GM19395 (cell line): ENCODE data around the gene MYO16.
"Not testable (repeated sequence)": the region's sequence is repeated elsewhere in the genome, so short reads cannot be mapped to it uniquely, and the experiment has no call there.

ENCODE experiments used
- ATAC-seq: cut with Tn5 transposase; IDR thresholded peaks from one replicate; pipeline ENCODE4 v1.9.1; 2021; ENCODE audit warnings: mild to moderate bottlenecking, moderate library complexity; ENCODE audit not compliant: unreplicated experiment

Gene MYO16

DNA sequence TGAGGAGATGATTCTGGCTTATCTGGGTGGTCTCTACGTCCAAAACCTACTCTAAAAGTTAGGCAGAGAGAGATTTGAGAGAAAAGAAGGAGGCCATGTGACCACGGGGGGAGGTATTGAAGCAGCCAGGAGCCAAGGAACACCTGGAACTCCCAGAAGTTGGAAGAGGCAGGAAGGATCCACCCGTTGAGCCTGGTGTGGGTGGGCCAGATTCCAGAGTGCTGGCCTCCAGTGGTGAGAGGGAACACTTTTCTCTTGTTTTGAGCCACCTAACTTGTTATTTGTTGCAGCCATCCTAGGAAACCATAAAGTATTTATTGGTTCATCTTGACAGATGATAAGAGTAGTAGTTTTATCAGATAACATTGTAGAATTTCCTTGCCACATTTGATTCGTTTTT lies 396.9 kb downstream of the MYO16 start:
- no peak for ATAC-seq

DNA sequence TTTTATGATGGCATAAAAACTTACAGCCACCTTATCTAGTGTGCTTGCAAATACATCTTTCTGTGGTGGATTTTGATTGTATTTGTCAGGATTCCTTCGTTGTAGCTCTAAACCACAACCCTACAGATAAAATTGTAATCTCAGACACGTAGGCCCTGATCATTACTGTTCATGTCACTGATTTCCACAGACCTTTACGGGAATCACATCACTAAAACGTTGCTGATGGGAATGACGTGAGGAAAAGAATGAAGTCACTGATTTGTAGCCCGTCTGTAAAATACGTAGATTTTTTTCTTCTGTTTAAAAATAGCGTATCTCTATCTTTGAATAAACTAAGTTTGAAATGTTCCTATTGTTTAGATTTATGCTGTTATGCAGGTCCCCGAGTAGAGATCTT lies 399.2 kb downstream of the MYO16 start:
- ATAC-seq: no peak

DNA sequence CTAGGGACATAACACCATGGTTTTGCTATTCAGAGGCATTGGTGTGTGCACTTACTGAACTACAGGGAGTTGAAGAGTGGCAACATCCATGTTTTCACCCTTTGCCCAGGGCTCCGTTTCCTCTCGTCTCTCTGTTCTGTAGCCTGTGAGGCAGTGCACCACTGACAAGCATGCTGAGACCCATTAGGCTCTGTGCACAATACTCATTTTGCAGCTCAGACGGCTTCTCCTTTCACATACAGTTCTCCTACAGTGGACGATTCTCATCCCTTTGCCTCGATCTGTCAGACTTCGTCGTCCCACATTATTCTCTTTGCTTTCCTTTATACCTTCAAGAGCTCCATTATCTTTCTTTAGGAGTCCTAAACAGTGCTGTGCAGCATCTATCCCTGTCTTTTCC lies 403.7 kb downstream of the MYO16 start:
- ATAC-seq: no peak

DNA sequence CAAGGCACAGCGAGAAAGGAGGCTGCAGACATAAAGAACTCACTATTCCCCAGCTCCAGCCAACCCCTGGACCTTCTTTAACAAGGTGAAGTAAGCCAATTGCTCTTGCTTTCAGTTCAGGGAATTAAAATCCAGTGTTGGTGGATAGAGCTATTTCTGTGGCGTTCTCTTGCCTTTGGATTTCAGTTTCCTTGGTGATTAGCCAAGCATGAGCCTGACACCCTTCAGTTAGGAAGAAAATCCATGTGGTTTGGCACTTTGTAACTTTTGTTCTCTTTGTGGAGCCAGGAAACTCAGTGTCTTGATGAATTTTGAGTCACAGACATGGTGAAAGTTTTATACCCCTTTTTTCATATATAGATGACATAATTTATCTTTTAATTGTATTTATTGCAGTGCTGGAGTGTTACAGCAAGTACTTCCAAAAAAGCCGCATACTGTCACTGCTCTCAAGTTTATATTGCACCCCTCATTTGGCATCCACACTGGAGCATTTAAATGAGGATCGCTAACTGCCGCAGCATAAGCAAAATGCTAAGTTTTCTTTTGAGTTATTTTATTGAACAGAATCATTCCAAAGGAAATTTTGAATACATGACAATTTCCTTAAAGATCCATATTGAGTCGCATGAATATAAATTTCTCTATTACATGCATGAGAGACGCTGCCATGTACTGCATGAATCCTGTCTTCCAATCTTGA lies 406.8 kb downstream of the MYO16 start:
- ATAC-seq: no peak

DNA sequence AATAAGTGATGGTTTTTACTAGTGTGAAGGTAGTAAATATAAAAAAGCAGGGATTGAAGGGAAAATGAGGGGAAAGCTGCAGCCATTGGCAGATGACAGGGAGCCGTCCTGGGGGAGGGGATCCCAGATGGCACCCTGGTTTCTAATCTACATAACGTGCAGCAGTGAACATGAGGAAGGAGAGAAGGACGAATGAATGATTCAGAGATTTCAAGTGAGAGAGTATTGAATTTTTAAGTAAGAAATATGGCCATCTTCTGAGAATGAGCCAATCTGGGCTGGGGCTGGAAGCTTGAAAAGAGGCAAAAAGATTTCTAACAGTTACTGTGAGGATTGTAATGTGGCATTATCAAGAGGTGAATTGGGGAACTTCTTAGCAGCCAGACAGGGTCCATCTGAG lies 414.2 kb downstream of the MYO16 start:
- no peak for ATAC-seq

DNA sequence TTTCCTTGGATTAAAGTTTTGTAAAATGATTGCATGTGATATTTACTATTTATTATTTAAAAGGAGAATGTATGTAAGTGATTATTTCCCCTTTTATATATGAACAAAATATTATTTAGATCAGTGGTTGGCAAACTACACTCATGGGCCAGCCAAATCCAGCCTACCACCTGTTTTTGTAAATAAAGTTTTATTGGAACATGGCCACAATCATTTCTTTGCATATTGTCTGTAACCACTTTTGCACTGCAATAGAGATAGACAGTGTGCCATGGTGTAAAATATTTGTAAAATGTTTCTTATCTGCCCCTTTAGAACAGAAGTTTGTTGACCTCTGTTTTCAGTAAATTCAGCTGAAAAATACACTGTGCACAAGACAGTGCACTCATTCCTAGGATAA lies 426.4 kb downstream of the MYO16 start:
- ATAC-seq: no peak

DNA sequence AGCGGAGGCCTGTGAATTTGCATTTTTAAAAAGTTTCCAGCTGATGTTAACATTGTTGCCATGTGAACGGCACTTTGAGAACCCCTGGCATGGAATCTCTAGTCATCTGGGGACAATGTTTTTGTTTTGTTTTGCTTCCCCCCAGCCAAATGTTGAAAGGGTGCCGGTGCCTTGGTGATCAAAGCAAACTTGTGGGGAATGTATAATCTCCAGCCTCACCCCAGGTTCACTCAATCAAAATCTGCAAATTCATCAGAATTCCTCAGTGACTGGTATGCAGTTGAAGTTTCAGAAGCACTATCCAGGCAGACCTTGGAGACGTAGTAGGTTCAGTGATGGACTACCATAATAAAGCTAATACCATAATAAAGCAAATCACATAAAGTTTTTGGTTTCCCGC lies 428.7 kb downstream of the MYO16 start:
- no peak for ATAC-seq

DNA sequence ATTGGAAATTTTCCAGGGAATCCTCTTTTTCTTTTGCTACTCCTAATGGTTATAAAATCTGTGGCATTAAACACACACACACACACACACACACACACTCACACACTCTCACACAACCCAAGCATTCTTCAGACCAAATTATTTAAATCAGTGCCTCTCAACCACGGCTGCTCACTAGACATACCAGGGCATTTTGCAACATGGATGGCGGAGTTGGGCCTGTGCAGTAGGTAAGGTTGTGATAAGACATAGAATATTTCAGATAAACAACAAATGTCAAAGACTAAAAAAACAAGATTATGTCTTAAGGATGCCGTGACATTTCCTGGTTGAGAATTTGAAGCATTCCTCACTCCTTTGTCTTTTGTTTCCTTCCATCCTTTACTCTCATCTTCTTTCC lies 443.1 kb downstream of the MYO16 start:
- no peak for ATAC-seq

DNA sequence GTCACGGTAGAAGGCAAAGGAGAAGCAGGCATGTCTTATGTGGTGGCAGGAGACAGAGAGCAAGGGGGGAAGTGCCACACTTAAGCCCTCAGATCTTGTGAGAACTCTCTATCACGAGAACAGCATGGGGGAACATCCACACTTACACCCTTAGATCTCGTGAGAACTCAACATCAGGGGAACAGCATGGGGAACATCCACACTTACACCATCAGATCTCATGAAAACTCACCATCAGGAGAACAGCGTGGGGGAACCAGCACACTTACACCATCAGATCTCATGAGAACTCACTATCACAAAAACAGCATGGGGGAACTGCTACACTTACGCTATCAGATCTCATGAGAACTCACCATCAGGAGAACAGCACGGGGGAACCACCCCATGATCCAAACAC lies 445.0 kb downstream of the MYO16 start:
- ATAC-seq: no peak

DNA sequence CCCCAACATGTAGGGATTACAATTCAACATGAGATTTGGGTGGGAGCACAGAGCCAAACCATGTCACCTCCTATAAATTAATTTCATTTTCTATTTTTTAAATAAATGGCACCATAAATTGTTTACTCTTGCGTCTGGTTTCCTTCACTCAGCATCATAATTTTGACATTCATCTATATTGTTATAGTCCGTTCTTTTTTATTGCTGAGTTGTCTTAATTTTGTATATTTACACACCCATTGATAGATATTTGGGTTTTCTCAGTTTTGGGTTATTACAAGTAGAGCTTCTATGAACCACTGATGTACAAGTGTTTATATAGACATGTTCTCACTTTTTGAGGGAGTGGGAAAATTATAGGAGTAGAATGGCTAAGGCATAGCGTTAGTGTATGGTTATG lies 445.4 kb downstream of the MYO16 start:
- no peak for ATAC-seq

DNA sequence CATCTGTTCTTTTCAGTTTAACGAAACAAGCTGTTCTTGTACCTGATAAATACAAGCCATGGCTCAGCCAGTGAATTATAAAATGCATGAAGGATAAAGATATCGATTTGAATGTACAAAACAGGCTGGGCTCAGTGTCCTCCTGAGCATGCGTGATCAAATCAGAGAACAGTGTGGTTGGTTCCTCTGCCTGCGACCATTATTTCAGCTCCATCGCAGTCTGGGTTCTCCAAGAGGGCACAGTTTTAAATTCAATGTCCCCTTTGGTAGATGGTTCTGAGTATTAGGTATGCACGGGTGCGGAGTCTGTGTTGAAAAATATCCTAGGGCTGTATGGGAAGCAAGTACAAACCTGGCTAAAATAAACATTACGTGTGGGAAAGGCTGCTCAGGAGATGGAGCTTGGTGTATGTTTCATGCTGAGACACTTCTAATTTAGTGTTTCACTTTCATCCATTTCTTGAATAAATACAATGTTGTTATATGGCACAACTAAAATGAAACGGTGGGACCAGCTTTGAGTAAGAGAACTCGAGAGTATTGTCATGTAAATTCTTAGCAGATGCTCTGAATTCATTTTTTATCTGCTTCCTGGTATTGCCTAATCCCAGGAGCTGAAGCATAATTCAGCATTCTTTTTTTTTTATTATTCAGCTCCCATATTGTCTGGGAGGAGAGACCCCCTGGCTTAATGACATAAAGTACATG lies 458.7 kb downstream of the MYO16 start:
- no peak for ATAC-seq

DNA sequence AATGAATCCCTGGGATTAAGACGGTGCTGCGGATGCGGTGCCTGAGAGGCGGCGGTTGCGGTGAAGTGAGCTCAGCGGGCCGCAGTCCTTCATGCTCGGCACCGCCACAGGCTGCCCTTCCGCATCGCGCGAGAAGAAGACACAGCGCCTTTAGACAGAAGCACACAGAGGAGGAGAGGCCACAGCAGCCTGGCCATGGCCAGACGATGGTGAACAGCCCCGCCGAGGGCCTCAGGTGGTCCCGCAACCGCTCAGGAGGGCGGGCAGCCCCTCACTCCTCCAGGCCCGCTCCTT lies 459.2 kb downstream of the MYO16 start:
- ATAC-seq: no peak

DNA sequence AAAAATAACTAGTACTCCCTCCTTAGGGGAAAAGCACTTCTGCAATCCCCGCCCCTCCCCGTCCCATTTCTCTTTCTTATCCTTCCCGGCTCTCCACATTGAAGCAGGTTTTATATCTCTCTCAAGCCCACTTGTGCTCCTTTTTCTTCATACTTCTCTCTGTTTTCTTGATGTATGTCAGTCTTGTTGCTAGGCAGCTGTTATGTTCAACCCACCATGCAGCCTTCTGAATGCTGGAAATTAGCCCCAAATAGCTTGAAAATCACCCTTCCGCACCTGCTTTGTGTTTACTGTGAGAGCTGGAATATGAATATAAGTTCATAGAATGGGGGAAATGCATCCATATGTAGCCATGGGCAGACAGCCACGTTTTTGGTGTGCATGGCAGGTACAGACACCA lies 461.4 kb downstream of the MYO16 start:
- ATAC-seq: no peak

DNA sequence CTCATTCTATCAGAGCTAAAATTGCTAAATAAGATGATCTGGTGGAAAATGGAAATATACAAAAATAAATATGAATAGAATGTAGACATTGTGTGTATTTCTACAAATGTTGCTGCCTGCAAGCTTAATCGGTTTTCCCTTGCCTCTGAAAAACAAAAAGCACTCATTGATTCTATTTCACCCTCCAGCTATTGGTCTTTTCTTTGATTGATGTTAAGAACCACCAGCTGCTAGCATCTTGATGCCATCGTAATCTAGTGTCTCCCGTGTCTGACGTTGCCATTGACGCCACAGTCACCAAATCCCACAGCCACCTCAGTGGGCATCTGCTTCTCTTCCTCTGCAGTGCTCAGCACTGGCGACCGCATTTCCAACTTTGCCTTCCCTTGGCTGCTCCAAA lies 461.8 kb downstream of the MYO16 start:
- ATAC-seq: no peak

DNA sequence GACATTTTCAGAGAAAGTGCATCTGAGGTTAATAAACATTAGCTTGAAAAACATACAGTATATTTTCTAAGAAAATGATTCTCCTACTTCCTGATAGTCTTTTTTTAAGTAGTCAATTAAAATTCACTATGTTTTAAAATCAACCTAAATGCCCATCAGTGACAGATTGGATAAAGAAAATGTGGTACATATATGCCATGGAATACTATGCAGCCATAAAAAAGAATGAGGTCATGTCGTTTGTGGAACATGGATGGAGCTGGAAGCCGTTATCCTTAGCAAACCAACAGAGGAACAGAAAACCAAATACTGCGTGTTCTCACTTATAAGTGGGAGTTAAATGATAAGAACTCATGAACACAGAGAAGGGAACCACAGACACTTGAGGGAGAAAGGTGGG lies 462.8 kb downstream of the MYO16 start:
- not testable (repeated sequence) for ATAC-seq

DNA sequence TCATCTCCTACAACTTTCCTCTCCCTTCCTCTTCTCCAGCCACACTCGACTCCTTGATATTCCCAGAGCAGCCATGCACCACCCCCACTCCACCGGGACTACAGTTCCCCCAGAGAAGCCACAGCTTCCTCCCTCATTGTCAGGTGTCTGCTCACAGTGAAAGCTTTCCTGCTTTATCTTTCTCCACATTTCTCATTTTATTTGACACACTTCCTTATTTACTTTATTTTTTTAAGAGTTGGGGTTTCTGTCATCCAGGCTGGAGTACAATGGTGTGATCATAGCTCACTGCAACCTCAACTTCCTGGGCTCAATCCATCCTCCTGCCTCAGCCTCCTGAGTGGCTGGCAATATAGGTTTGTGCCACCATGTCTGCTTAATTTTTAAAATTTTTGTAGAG lies 464.6 kb downstream of the MYO16 start:
- no peak for ATAC-seq

DNA sequence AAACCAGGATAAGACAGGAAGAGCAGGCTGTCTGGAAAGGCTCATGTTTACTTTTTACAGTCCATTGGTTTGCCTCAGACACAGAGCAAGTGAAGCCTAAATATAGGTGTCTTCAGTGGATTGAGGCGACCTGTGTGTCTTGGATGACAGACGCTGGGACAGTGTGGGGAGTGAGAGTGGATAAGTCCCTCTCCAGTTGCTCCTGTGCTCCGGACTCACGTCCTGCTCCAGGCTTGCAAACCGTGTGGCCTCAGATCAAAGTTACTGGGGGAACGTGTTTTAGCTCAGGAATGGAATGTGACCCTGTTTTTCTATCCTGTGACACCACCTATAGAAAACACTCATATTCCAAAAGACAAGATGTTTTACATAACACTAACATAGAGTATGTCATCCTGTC lies 465.7 kb downstream of the MYO16 start:
- no peak for ATAC-seq

DNA sequence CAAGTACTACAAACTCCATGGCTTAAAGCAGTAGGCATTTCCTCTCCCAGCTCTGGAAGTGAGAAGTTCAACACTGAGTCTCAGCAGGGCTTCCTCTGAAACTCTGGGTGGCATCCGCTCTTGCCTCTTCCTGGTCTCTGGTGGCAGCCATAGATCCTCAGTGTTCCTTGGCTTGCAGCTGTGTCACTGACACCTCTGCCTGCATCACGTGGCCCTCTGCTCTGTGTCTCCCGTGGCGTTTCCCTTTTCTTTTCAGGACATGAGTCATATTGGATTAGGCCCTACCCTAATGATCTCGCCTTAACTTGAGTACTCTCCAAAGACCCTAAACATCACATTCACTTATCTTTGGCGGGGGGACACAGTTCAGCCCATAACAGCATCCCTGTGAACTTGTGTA lies 466.7 kb downstream of the MYO16 start:
- ATAC-seq: no peak

DNA sequence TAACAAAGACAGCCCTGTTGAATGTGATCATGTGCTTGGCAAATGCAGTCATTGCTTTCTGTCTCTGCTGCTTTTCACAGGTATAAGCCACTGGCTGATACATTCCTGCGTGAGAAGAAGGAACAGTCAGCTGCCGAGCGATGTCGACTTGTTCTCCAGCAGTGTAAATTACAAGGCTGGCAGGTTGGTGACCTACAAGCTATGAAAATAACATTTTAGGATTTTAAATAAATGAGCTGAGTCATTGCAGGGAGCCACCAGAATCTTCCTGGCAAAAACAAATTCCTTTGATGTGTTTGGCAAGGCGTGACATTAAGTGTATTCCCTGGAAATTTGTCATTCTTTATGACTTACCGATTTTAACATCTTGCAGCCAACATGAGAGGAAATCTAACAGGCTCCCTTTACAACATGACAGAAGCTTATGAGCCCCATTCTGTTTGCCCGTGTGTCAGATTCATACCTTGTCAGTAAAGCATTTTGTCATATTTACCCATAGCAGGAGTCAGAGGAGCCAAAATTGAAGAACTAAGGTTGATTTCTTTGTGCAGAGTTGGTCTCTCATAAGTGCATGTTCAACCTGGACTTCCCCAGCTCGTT lies 471.4 kb downstream of the MYO16 start:
- no peak for ATAC-seq

DNA sequence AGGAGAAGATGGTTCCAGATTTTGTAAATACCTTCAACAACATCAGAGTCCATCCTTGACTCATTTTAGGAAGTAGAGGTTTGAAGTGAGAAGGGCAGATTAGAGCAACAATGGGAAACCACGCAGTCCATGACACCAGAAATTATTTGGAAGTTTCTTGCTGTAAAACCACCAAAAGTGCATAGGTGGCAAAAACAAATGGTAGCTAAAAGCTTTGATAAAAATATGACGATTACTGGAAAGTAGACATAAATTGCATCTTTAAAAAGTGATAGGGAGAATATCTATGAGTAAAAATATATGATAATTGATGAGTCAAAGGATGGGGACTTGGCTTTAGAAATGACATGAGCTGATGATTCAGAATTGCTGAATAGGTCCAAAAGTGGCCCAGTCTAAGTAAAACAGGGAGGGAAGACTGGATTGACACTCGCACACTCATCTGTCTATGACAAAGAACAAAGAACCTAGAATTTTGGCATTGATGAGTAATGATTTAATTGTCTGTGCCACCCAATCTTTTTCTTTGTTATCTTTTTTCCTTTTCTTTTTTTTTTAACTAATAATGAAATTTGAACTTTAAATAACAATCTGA lies 472.2 kb downstream of the MYO16 start:
- ATAC-seq: no peak

DNA sequence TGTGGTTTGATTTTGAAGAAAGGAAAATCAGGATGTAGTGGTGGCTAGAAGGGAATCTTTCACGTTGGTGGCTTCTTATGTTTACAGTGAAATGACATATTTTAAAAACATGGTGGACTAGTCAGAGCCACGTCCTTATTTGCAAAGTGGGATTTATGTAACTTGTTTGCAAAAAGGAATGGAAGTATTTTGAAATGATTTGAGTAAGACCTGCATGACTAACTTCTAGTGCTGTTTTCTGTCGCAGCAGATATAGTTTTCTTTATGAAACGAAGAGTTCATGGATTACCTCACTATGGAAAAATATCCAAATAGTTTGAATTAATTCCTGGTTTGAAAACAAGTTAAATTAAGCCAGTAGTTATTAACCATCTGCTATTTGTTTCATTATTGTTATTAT lies 476.5 kb downstream of the MYO16 start:
- no peak for ATAC-seq

DNA sequence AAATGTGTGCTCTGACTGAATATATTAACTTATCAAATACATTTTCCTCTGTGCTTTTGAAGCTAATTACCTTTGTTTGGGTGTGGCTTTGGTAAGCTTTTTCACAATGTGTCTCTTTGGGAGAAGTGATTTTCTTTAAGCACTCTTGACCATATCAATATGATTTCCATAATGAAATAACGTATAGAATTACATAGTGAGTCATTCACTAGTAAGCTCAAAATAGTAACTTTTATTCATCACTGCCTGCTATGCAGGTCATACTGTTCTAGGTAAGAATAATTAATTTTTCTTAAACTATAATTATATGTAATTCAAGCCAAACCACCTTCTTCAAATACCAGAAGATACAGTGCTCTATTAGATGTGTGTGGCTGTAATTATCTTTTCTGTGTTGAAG lies 480.7 kb downstream of the MYO16 start:
- ATAC-seq: no peak
